ENCODE measurements around the gene AQP12B.

Gene AQP12B

DNA sequence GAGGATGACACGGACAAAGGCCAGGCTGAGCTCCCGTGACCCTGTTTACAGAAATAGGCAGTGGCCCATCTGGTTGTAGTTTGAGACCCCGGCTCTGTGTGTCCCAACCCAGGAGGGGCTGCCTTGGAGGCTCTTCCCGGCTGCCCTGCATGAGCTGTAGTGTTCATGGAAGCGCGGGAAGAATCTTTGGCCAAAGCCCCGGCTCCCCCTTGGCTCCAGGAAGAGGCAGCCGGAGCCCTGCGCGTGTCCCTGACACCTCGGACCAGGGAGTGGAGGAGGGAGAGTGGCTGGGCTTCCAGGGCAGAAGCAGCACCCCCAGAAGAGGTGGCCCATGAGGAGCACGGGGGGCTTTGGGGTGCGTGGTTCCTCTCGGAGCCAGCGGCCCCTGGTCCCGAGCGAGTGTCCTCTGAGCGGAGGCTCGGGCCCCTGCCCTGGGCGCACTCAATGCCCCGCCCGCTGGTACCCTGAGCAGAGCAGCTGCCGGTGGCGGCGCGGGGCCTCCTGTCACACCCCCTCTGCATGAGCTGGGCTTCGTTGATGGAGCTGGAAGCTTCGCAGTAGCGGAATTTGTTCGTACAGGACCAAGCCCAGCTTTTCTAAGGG, 35.7 kb downstream of the AQP12B start:
- DNase-seq: no peak

DNA sequence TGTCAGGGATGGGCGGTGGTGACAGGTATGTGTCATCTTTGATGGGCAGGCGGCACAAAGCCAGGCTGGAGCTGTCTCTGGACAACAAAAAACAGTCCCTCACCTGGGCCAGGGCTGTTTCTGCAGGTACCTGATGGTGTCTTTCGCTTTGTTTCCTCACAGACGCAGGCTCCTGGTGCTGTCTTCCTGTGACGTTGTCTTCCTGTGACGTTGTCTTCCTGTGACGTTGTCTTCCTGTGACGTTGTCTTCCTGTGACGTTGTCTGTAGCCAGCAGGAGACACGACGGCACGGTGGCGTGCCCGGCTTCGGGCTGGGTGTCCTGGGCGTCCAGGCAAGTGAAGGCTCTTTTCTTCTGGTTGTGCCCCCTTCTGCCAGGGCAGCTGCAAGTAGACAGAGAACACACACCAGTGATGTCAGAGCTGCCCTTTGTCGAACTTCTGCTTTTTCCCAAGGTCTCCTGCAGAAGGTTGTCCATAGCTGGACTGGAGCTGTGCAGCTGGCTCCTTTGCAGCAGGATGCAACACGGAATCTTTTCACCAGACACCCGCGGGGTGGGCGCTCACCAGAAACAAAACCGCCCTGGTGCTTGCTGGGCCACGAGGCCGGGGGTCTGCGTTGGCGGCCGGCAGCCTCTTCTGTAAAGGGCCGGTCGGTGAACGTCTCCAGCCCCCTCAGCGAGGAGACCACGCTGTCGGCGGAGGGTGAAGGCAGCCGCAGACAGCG, 36.3 kb downstream of the AQP12B start:
- DNase-seq: no peak

DNA sequence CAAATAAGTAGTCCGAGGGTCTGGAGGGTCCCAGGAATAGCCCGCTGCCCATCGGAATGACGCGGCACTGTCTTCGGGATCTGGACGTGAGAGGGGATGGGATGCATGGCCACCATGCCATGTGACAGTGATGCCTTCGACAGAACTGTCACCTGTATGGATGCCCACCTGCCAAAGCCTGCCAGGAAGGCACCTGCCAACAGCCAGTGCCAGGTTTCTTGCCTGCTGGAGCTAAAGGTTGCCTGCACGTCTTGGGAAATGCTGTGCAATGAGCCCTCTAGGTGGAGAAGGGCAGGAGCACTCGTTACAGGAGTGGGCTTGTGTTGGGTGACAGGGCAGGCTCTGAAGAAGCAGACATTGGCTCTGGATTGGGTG, 36.9 kb downstream of the AQP12B start:
- no peak for DNase-seq

DNA sequence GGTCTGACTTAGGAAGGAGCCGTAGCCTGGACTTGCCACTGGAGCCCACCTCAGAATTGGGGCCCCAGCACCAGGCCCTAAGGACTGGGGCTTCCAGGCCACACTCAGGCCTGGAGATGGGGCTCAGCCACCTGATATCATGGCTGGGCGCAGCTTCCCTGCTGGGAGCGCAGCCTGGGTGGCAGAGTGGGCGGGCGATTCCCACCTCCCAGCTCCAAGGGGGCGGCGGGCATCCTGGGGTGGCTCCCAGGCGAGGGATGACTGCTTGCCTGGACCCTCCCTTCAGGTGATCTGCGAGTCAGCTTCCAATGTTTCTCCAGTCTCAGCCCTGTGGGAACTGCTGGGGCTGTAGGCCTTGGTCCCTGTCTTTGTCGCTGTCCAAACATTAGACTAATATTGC, 37.3 kb downstream of the AQP12B start:
- DNase-seq: no peak

DNA sequence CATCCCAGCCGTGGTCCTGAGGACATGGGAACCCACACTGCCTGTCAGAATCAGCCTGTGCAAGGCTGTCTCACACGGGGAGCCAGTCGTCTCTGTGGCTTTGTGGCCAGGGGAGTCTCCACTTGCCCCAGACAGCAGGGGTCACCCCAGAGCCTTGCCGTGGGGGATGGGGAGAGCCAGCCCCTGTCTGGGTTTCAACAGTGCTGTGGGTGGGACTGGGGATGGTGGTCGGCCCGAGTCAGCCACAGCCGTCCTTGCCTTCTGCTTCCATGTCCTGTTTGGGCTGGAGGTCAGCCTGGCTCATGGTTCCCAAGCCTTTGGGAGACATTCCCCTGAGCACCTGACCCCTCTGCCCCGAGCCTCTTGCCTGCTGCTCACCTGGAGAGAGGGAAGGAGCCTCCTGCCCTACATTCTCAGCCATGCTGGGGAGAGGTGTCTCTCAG, 37.8 kb downstream of the AQP12B start:
- no peak for DNase-seq

DNA sequence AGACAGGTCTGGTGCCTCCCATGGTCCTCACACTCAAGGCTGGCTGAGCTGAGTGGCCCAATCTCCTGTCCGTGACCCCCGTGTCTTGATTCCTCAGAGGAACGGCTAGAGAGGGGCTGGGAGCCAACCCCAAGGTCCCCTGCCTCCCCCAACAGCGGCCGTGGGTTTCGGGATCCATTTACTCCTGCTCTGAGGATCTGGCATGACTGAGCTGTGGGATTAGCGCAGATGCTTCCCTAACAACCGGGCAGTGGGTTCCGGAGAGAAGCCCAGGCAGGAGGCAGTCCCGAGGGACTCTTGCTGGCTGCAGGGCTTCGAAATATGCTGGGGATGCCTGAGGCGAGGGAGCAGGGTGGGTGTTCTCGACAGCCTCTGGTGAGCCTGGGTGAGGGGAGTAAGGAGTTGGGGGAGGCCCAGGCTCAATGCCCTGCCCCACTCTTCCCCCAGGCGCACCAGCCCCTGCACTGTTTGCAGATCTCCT, 38.5 kb downstream of the AQP12B start:
- peak; percentile 65 for DNase-seq

DNA sequence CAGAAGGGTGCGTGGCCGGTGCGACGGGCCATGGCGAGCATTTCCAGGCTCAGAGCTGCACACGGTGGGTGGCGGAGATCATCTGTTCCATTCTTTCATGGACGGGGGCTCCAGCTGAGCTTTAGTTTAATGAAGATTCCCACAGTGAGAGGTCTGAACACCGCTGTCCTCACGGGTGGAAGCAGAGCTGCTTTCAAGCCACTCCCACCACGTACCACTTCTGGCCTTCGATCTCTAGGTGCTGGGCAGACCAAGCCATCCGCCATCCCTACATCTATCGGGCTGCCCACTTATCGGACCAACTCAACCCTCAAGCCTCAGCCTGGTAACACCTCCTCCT, 38.9 kb downstream of the AQP12B start:
- no peak for DNase-seq

DNA sequence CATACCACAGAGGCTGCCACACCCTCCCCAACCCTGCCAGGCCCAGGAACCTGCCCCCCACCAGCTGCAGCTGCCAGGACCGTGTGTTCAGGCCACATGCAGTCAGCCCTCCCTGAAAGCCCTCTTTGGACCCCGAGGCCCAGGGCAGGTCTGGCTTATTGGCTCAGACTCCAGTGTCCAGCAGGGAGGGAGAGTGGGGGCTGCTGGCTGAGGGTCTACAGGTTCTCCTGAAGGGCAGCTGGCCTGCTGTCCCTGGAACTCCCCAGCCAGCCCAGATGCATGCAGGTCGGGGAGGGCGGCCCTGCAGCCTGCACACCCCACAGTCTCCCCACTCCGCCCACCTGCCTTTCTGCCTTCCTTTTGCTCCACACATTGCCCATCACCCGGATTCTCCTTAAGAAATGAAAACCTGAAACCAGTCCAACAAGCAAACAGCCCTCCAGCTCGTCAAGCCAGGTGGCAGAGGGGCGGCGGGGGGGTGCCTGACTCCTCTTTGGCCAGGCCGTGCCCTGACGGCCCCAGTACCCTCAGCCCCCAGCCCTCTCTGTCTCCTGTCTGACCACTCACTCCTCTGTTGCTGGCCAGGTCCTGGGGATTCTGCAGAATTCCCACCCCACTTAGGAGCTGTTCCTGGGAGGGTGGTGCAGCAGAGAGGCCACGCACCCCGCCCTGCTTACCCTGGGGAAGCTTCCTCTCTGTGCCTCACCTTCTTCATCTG, 39.4 kb downstream of the AQP12B start:
- DNase-seq: no peak

DNA sequence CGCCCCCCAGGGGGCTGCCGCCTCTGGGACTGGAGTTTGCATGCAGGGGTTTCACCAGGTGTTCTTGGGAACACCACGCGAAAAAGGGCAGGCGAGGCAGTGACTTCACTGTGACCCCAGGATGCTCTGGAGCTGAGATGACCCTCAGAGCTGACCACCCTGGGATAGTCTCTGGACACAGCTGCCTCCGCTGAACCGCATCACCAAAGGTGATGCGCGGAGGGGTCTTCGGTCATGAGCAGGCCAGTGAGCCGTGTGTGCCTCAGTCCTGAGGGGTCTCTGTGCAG, 39.9 kb downstream of the AQP12B start:
- no peak for DNase-seq

DNA sequence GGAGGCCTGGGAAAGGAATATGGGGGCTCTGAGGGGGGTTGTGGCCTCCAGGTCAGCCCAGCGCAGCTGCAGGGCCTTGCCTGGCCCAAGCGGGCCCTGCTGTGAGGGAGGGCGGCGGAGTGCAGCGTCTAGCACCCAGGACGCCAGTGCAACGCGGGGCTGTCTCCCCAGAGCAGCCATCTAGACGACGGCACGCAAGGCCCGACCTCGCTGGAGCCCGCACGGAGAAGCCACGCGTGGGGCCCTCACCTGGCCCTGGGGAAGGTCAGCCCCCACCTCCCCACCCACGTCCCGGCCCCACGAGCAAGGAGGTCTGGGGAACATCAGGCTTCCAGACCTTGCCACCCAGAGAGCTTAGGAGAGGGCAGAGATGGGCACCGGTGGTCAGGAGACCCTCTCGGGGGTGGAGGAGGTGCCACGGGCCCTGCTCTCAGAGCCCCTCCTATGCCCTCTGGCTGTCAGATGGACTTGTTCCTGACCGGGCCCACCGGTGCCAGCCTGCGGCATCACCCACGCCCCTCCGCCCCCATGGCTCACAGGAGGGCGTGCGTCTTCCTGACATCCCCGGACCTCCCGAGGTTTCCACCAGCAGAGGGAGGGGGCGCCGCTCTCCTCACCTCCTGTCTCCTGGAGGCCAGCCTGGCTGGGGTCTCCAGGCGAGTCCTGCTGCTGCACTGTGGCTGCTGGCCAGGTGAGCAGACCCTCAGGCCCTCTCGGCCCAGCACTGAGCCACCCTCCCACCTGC, 40.5 kb downstream of the AQP12B start:
- no peak for DNase-seq

DNA sequence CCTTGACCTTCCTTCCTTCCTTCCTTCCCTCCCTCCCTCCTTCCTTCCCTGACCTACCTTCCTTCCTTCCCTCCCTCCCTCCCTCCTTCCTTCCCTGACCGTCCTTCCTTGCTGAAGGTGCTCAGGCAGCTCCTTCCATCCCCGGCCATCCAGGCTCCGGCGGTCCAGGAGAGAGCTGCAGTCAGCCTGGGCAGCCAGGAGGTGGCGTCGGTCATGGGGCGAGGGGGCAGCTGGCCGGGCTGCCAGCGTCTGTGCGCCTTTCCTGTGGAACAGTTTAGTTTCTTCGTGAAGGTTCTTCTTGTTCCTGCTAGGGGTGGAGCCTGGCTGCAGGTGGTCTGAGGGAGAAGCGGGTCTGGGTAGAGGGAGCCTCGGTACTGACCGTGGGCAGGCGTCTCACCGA, 41.7 kb downstream of the AQP12B start:
- DNase-seq: peak; percentile 76

DNA sequence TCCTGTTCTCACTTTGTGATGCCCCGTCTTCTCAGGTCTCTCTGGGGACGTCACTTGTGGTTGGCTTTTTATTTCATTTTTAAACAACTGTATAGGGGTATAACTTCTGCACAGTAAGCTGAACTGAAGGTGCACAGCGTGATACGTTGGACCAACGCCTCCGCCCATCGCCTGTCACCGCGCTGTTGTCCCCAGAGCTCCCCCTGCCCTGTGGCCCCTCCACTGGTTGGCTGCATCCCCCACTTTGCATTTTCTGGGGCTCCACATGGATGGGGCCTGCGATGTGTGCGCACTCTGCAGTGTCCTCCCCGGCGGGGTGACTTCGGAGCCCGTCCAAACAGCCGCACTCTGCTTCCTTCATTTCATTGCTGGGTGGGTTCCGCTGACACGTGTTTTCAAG, 43.1 kb downstream of the AQP12B start:
- no peak for DNase-seq

DNA sequence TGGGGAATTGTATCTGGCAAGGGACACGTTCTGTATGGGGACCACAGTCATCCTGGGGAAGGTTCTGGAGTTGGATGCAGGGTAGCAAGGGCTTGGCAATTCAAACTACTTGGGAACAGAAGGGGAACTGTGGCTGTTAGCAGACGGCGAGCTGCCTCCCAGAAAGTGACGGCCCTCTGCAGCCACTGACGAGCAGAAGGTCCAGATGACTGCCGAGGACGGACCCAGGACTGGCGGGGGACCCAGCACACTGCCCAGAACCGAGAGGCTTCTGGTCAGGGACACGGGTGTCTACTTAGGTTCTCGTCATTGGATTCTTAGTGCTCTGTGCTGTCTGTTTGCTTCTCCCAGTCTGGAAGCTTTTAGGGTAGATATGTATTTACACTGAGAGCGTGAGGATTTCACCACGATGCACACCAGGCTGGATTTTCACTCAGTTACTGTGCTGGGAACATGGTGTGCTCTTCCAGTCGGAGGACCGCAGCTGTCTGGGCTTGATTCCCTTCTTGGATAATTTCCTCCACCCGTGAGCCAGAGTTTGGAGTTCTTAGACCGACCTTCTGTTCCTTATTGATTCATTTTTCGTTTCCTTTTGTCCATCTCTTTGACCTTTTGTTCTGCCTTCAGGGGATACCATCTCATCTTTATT, 44.0 kb downstream of the AQP12B start:
- no peak for DNase-seq

DNA sequence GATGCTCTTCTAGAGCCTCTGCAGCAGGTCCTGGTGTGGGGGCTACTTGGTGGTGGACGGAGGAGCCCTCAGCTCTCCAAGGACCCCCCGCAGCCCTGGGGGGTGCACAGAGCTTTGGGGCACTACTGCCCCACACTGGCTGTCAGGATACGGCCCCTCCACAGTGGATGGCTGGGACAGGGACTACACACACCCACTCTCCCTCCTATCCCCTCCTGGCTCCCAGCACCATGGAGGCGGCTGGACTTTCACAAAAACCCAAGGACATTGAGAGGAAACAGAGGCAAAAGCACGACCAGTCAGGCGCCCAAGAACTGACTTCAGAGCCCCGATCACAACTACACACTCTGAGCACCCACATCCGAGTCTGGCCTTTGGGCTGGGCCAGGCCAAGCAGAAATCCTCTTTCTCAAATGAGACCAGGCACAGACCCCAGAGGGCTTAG, 44.8 kb downstream of the AQP12B start:
- no peak for DNase-seq

DNA sequence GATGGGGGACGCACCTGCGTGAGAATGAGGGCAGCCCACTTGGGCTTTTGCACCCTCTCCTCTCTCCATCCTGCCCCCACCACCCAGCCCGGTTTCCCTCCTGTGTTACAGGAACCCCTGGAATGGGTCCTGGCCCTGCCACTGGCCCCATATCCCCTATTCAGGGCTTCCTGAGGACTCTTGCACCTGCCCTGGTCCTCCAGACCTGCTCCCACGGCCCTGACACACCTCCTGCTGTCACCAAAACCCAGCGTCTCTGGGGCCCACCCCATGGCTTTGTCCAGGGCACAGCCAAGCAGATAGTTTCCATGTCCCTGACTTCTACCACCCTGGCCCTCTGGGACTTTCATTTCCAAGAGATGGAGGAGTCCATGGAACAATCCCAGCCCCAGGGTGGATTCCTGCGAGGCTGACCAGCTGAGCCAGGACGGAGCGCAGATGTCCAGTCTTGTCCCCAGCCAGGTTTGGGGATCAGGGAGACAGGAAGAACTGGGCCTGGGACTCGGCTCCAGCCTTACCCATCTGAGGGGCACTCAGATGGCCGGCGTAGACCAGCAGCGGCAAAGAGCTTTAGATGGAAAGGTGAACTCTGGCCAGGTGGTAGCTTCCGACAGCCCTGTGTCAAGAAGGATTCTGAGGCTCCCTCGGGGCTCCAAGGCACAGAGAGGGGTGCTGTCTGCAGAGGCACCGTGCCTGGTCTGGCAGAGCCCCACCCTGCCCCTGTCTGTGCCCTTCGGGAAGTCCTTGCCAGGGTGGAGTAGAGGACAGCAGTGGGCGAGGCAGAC, 45.4 kb downstream of the AQP12B start:
- DNase-seq: no peak

DNA sequence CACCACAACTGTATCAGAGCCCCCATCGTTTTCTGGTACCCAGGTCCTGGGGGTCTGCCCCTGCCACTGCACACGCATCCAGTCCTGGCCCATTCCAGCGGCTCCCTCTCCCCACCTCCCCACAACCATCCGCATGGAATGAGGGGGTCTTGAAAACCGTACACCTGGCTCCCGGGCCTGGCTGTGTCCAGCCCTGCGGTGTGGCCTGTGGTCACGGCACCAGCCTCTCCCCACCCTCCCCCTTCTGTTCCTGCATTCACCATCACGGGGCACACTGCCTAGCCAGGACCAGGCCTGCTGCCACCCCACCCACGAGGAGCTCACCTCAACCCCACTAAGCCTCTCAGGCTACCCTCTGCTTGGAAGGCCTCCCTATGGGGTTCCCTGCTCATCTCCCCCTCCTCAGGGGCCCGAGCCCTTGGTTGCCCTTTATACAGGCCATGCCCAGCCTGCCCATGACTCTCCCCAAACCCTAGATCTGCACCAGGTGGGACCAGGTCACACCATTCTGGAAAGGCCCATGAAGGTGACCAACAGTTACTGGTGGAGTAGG, 46.0 kb downstream of the AQP12B start:
- no peak for DNase-seq

DNA sequence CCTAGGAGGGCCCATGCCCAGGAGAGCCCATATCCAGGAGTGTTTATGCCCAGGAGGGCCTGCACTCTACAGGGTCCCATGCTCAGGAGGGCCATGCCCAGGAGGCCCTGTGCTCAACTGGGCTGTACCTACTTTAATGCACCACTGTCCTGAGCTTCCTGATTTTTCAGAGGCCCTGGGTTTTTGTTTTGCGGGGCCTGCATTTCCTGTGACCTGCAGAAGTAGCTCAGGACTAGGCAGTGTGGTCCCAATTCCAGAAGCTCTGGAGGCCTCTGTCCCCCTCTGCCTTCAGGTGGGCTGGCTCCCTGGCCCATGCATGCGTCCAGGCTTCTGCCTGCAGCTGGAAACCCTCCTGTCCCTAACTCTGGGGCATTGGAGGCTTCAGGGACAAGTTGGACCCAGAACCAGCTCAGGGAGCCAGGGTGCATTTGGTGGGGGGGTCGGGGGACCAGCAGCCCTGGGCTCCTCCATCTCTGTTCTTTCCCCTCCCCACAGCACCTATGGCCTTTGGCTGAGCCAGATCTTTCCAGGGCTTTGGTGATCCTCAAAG, 46.6 kb downstream of the AQP12B start:
- DNase-seq: no peak

DNA sequence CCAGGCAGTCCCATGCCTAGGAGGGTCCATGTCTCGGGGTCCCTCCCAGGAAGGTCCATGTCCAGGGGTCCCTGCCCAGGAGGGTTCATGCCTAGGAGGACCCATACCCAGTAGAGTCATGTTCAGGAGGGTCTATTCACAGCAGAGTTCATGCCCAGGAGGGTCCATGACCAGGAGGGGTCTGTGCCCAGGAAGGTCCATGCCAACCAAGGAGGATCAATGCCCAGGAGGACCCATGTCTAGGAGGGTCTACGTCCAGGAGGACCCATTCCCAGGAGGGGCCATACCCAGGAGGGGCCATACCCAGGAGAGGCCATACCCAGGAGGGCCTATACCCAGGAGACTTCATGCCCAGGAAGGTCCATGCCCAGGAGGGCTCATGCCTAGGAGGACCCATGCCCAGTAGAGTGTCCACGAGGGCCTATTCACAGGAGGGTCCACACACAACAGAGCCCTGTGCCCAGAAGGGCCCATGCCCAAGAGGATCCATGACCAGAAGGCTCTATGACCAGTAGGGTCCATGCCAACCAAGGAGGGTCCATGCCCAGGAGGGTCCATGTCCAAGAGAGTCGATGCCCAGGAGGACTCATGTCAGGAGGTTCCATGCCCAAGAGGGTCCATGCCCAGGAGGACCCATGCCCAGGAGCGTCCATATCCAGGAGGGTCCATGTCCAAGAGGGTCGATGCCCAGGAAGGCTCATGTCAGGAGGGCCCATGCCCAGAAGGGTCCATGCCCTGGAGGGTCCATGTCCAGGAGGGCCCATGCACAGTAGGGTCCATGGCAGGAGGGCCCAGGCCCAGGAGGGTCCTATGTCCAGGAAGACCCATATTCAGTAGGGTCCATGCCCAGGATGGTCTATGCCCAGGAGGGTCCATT, 47.3 kb downstream of the AQP12B start:
- no peak for DNase-seq

DNA sequence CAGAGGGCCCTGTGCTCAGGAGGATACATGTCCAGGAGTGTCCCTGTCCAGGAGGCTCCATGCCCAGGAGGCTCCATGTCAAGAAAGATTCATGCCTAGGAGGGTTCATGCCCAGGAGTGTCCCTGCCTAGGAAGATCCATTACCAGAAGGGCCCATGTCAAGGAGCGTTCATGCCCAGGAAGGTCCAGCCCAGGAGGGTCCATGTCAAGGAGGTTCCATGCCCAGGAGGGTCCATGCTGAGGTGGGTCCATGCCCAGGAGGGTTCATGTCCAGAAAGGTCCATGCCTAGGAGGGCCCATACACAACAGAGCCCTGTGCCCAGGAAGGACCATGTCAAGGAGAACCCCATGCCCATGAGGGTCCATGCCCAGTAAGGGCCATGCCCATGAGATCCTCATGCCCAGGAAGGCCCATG, 50.4 kb downstream of the AQP12B start:
- no peak for DNase-seq

DNA sequence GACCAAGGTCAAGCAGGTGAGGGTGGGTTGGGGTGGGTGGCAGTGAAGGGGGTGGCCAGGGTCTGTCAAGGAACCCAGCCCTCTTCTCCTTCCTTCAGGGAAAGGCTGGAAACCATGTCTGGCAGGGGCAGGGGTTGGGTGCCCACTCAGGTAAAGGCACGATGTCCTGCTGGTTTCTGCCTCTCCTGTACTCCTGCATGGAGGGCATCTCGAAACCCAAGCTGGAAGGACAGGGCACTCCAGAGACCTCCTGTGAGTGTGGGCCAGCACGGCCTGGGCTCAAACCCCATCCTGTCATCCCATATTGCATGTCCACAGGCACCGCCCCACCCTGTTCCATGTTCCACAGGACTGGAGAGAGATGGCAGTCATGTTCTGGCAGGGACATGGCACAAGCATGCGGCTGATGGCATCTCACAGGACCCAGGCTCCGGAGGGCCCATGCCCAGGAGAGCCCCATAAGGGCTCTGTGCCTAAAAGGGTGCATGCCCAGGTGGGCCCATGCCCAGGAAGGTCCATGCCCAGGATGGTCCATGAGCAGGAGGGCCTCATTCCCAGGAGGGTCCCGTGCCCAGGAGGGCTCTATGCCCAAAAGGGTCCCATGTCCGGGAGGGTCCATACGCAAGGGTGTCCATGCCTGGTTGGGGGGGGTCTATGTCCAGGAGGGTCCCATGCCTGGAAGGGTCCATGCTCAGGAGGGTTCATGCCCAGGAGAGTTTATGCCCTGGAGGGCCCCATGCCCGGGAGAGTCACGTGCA, 51.0 kb downstream of the AQP12B start:
- DNase-seq: no peak
